SK-N-SH treated with all-trans-retinoic acid at 6 μM for 48 hours (cell line): ENCODE results near the gene ACER1.

Source experiments
- ATAC-seq: fragments of 200-7000 bp; cut with Tn5 transposase; 3 replicates; pipeline ENCODE4 v1.9.1; 2020; ENCODE audit warnings: mild to moderate bottlenecking, moderate library complexity
- CREB5 ChIP-seq: fragments of 250-450 bp; sonication (Bioruptor Pico); IDR thresholded peaks from 2 replicates; pipeline ENCODE4 v1.5.1; 2020; ENCODE audit warnings: low read depth, mild to moderate bottlenecking, moderate library complexity
- ISL1 ChIP-seq: fragments of 250-450 bp; sonication (Bioruptor Pico); IDR thresholded peaks from 2 replicates; pipeline ENCODE4 v2.1.2; 2022; ENCODE audit warnings: mild to moderate bottlenecking, moderate library complexity
- ZC3H10 ChIP-seq: fragments of 250-450 bp; sonication (Bioruptor Pico); IDR thresholded peaks from 2 replicates; pipeline ENCODE4 v1.5.1; 2021; ENCODE audit warnings: mild to moderate bottlenecking, moderate library complexity

Gene ACER1

DNA sequence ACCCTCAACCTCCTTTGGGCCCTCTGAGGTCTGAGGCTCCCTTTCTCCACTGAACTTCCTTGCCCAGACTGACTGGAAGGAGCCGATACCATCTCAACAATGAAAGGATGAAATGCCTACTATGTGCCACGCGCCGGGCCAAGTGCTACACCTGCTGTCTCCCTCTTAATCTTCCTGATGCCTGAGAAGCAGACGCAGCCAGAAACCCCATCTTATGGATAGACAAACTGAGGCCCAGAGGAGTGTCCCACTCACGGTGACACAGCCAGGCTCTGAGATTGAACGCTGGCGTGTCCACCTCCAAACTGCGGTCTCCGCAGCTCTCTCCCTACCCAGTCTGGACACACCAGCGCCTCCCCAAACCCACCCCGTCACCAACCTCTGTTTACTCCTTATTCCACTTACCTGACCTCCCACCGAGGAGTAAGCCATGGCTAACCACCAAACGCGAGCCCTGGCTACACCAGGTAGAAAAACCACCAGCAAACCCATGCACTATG, 74.5 kb downstream of the ACER1 start:
- no peak for TF ChIP-seq ZC3H10
- TF ChIP-seq ISL1 (CRISPR knock-in tag) = no peak
- no peak for TF ChIP-seq CREB5 (CRISPR knock-in tag)
- TF ChIP-seq, all 23 proteins: peak for 0
- ATAC-seq = no peak
